ENCODE measurements around the gene RPTN.
A peak's percentile ranks its signal among the peaks of the same experiment; 100 is the strongest.

The RPTN gene, protein sequence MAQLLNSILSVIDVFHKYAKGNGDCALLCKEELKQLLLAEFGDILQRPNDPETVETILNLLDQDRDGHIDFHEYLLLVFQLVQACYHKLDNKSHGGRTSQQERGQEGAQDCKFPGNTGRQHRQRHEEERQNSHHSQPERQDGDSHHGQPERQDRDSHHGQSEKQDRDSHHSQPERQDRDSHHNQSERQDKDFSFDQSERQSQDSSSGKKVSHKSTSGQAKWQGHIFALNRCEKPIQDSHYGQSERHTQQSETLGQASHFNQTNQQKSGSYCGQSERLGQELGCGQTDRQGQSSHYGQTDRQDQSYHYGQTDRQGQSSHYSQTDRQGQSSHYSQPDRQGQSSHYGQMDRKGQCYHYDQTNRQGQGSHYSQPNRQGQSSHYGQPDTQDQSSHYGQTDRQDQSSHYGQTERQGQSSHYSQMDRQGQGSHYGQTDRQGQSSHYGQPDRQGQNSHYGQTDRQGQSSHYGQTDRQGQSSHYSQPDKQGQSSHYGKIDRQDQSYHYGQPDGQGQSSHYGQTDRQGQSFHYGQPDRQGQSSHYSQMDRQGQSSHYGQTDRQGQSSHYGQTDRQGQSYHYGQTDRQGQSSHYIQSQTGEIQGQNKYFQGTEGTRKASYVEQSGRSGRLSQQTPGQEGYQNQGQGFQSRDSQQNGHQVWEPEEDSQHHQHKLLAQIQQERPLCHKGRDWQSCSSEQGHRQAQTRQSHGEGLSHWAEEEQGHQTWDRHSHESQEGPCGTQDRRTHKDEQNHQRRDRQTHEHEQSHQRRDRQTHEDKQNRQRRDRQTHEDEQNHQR

DNA sequence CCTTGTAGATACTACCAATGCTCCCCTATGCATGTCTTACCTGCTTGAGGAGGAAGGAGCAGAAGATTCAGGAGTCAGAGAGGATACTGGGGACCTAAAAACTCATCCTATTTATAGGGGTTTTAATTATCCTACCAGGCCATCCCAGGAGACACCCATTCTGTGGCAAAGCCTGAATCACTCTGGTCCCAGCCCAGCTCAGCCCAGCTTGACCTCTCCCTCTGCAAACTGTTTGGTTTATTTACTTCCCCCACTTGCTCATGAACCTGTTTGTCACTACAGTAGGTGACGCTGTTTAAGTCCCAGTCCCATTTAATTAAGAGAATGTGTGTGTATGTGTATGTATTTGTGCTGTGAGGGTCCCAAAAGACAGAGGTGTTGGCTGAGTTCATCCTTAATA is at the start of gene RPTN:
TSS of gene RPTN (minus strand) at position 85 of the 400 bp plus-strand sequence. CDS start 1,339 bp downstream, outside the sequence.
- TF ChIP-seq, protein P1, sequence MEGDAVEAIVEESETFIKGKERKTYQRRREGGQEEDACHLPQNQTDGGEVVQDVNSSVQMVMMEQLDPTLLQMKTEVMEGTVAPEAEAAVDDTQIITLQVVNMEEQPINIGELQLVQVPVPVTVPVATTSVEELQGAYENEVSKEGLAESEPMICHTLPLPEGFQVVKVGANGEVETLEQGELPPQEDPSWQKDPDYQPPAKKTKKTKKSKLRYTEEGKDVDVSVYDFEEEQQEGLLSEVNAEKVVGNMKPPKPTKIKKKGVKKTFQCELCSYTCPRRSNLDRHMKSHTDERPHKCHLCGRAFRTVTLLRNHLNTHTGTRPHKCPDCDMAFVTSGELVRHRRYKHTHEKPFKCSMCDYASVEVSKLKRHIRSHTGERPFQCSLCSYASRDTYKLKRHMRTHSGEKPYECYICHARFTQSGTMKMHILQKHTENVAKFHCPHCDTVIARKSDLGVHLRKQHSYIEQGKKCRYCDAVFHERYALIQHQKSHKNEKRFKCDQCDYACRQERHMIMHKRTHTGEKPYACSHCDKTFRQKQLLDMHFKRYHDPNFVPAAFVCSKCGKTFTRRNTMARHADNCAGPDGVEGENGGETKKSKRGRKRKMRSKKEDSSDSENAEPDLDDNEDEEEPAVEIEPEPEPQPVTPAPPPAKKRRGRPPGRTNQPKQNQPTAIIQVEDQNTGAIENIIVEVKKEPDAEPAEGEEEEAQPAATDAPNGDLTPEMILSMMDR (conservative IDR thresholded peaks at IDR 0.05; ENCODE audit: low read depth, low read length): no peak
- no peak for DNase-seq (ENCODE audit: low read depth)
- no peak within 1 kb of the TSS for H3K4me3 ChIP-seq (ENCODE audit: low read depth, low read length)

DNA sequence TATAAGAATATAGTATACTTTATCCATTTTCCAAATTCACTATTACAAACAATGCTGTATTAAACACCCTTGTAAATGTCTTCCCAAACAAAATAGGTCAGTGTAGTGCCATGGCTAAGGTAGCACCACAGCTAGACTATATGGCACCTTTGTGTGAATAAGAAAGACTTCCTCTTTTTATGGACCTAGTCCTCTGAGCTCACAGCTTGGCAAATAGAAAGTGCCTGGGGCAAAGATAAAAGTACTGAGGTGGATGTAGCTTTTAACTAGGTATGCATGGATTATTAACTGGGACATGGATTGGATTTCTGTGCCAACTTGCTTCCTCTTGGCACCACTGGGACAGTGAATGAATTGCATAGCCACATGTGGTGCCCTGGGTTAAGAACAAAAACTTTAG is 40.0 kb upstream of the RPTN start:
- DNase-seq (ENCODE audit: low read depth): no peak
- TF ChIP-seq, protein P1 (conservative IDR thresholded peaks at IDR 0.05; ENCODE audit: low read depth, low read length): no peak
- no peak overlapping the region for H3K4me3 ChIP-seq (ENCODE audit: low read depth, low read length)

- TF ChIP-seq, protein P1 (conservative IDR thresholded peaks at IDR 0.05; ENCODE audit: low read depth, low read length): no peak
- no peak for DNase-seq (ENCODE audit: low read depth)
- no peak overlapping the region for H3K4me3 ChIP-seq (ENCODE audit: low read depth, low read length)
These were observed 38.4 kb upstream of the RPTN start for GRCh38 chr1:152197361-152197941.

DNA sequence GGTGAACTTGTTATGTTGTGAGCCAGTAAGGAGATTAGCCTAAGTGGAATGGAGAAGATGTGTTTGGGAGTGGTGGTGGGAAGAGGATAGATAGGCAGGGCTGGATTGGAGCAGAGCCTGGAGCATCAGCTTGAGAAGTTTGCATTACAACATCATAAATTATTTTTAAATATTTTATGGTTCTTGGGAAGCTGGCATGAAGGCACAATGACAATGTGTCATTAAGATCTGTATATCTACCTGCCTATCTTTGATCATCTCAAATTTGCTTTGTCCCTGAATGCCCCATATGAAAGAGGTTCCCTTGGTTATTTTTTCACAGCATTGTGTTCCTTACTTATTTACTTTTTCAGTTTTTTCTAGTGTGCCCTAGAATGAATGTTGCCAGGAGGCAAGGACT is 32.7 kb upstream of the RPTN start:
- no peak overlapping the region for H3K4me3 ChIP-seq (ENCODE audit: low read depth, low read length)
- TF ChIP-seq, protein P1 (conservative IDR thresholded peaks at IDR 0.05; ENCODE audit: low read depth, low read length): no peak
- no peak for DNase-seq (ENCODE audit: low read depth)

DNA sequence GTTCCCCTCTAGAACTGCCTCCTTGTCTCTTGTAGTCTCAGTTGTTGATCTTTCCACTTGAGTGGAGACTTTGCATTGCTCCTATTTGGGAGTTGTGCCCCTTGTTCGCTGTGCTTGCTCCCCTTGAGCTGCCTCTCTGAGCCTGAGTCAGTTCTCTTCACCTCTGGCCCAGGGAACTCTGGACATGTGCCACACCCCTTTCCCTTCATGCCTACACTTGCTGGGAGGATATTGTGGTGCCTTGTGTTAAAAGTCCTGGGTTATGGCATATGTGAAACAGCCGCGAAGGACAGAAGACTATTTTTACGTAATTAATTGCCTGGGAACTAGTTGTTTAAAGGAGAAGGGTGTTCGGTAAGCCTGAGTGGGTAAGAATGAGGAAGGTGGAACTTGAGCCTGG is 32.2 kb upstream of the RPTN start:
- H3K4me3 ChIP-seq (ENCODE audit: low read depth, low read length): no peak overlapping the region
- no peak for DNase-seq (ENCODE audit: low read depth)
- TF ChIP-seq, protein P1 (conservative IDR thresholded peaks at IDR 0.05; ENCODE audit: low read depth, low read length): no peak

GRCh38 chr1:152190589-152190988 is 31.6 kb upstream of the RPTN start:
- peak; percentile 82 for DNase-seq (ENCODE audit: low read depth)
- H3K4me3 ChIP-seq (ENCODE audit: low read depth, low read length): no peak overlapping the region
- TF ChIP-seq, protein P1 (conservative IDR thresholded peaks at IDR 0.05; ENCODE audit: low read depth, low read length): no peak
